ENCODE measurements around the gene NGFR.

The NGFR gene

GRCh38 chr17:49556223-49556943 lies 61.3 kb downstream of the NGFR start:
- H4K20me1 ChIP-seq (ENCODE audit: control insufficient read depth, insufficient read depth, low read depth, low read length) = no peaks in the 10 kb centered on the region
- H3K79me2 ChIP-seq (ENCODE audit: control insufficient read depth, low read length) = no peaks in the 10 kb centered on the region
- TF ChIP-seq CTCF (IDR thresholded peaks at IDR 0.05; ENCODE audit: low read depth, low read length, poor library complexity, severe bottlenecking) (peak; percentile 98), EZH2phosphoT487 (IDR thresholded peaks at IDR 0.05; ENCODE audit: borderline replicate concordance, low read length) (no peak)

GRCh38 chr17:49557312-49558024 lies 62.4 kb downstream of the NGFR start:
- Histone ChIP-seq H3K27me3 (ENCODE audit: control insufficient read depth, low read length) (no peaks in the 10 kb centered on the region; the same call in 1 of the 2 replicates), H3K4me1 (ENCODE audit: control insufficient read depth, low read length) (peaks cover 10% of the 10 kb centered on the region), H3K4me2 (ENCODE audit: low read length) (no peak overlapping the region), H3K27ac (ENCODE audit: low read depth, low read length) (no peak overlapping the region), H3K9me3 (ENCODE audit: control insufficient read depth, insufficient read depth, low read length) (no peaks in the 10 kb centered on the region), H3K4me3 (ENCODE audit: low read length) (no peak overlapping the region), H3F3A (ENCODE audit: control insufficient read depth, insufficient read depth) (0 out of 2 replicates have a peak, but pooled peaks cover 2% of the 10 kb centered on the region), H3K36me3 (ENCODE audit: control insufficient read depth, low read length) (no peaks in the 10 kb centered on the region), H3K79me2 (ENCODE audit: control insufficient read depth, low read length) (no peaks in the 10 kb centered on the region), H4K20me1 (ENCODE audit: control insufficient read depth, insufficient read depth, low read depth, low read length) (no peaks in the 10 kb centered on the region), H3K9me2 (replicated peaks; ENCODE audit: control insufficient read depth, low read length) (no peaks in the 10 kb centered on the region)
- TF ChIP-seq CTCF (IDR thresholded peaks at IDR 0.05; ENCODE audit: low read depth, low read length, poor library complexity, severe bottlenecking) (peak; percentile 80), EZH2phosphoT487 (IDR thresholded peaks at IDR 0.05; ENCODE audit: borderline replicate concordance, low read length) (no peak)

More at GRCh38 chr17:49556223-49556943, 61.3 kb downstream of the NGFR start:
- H3K4me3 ChIP-seq (ENCODE audit: low read length) = no peak overlapping the region
- peak overlapping the region; percentile 43 for H3K4me2 ChIP-seq (ENCODE audit: low read length)
- H3K4me1 ChIP-seq (ENCODE audit: control insufficient read depth, low read length) = peaks cover 10% of the 10 kb centered on the region
- no peak overlapping the region for H3K27ac ChIP-seq (ENCODE audit: low read depth, low read length)
- H3K27me3 ChIP-seq (ENCODE audit: control insufficient read depth, low read length) = no peaks in the 10 kb centered on the region; the same call in 1 of the 2 replicates
- no peaks in the 10 kb centered on the region for H3K36me3 ChIP-seq (ENCODE audit: control insufficient read depth, low read length)
- H3K9me2 ChIP-seq (replicated peaks; ENCODE audit: control insufficient read depth, low read length) = no peaks in the 10 kb centered on the region
- H3F3A ChIP-seq (ENCODE audit: control insufficient read depth, insufficient read depth) = 0 out of 2 replicates have a peak, but pooled peaks cover 2% of the 10 kb centered on the region
- H3K9me3 ChIP-seq (ENCODE audit: control insufficient read depth, insufficient read depth, low read length) = no peaks in the 10 kb centered on the region
